IMR-90 (cell line): ENCODE measurements around the gene TSC22D3. TPM values are rescaled to one million over a fixed set of nuclear protein-coding genes. Genes with fewer than 3 reads are reported as not detected.

Experiments used
- ATAC-seq: fragments of 200-7000 bp; cut with Tn5 transposase; 2 replicates; pipeline ENCODE4 v1.9.1; 2020; ENCODE audit warnings: low read depth, mild to moderate bottlenecking, moderate library complexity
- BruUV-seq: library from RNA; stranded (reverse); fragments of 400-500 nt; replicated peaks from 2 replicates; lab custom pipeline; 2021; lab: Mats Ljungman, UMichigan
- CTCF ChIA-PET: fragments of 300-600 bp; formaldehyde crosslinking; extraction: SDS; loops from one replicate; lab custom pipeline; 2021; ENCODE audit warnings: antibody characterized with exemption; lab: Yijun Ruan, JAX
- POLR2A ChIA-PET: fragments of 300-600 bp; sonication (Branson Sonifier 250); formaldehyde crosslinking; loops from one replicate; lab custom pipeline; 2022; ENCODE audit warnings: antibody characterized with exemption; ENCODE audit not compliant: unreplicated experiment; lab: Charles Lee
- DNase-seq: peaks from one replicate; pipeline ENCODE4 v3.0.0; 2013
- H2AFZ ChIP-seq: replicated peaks from 2 replicates; pipeline ENCODE3; 2013; ENCODE audit warnings: low read length, mild to moderate bottlenecking; ENCODE audit not compliant: poor library complexity
- H2AK5ac ChIP-seq: 2 replicates; pipeline ENCODE4 v1.6.1; 2013; ENCODE audit warnings: low read depth, low read length, inconsistent platforms
- H2AK9ac ChIP-seq: replicated peaks from 2 replicates; pipeline ENCODE3; 2013; ENCODE audit warnings: mild to moderate bottlenecking, low read depth, low read length, moderate library complexity; ENCODE audit not compliant: poor library complexity
- H2BK120ac ChIP-seq: 2 replicates; pipeline ENCODE4 v1.6.1; 2013; ENCODE audit warnings: low read depth, low read length, inconsistent platforms
- H2BK15ac ChIP-seq: 3 replicates; pipeline ENCODE4 v1.6.1; 2013; ENCODE audit warnings: low read depth, low read length, inconsistent platforms
- H2BK20ac ChIP-seq: 2 replicates; pipeline ENCODE4 v1.6.1; 2013; ENCODE audit warnings: low read depth, mild to moderate bottlenecking, inconsistent platforms, low read length, moderate library complexity
- H2BK5ac ChIP-seq: 2 replicates; pipeline ENCODE4 v1.6.1; 2013; ENCODE audit warnings: mild to moderate bottlenecking, low read depth, low read length, inconsistent platforms; ENCODE audit not compliant: poor library complexity, severe bottlenecking
- H3K14ac ChIP-seq: replicated peaks from 2 replicates; pipeline ENCODE4 v1.6.1; 2013; ENCODE audit warnings: low read depth, low read length, inconsistent platforms
- H3K18ac ChIP-seq: 2 replicates; pipeline ENCODE4 v1.6.1; 2013; ENCODE audit warnings: low read depth, low read length, control low read depth
- H3K23ac ChIP-seq: 2 replicates; pipeline ENCODE4 v1.6.1; 2013; ENCODE audit warnings: low read depth, low read length, inconsistent platforms
- H3K27ac ChIP-seq: 2 replicates; pipeline ENCODE4 v1.5.1; 2013; ENCODE audit warnings: mild to moderate bottlenecking, control low read depth, low read length; ENCODE audit not compliant: insufficient read depth
- H3K27me3 ChIP-seq: 2 replicates; pipeline ENCODE4 v1.6.1; 2013; ENCODE audit warnings: low read length; ENCODE audit not compliant: control insufficient read depth, insufficient read depth
- H3K36me3 ChIP-seq: 2 replicates; pipeline ENCODE4 v1.6.1; 2013; ENCODE audit warnings: low read length, mixed read lengths; ENCODE audit not compliant: control insufficient read depth, insufficient read depth
- H3K4ac ChIP-seq: 2 replicates; pipeline ENCODE4 v1.6.1; 2013; ENCODE audit warnings: low read depth, low read length, inconsistent platforms
- H3K4me1 ChIP-seq: 2 replicates; pipeline ENCODE4 v1.6.1; 2013; ENCODE audit warnings: low read length, mixed read lengths; ENCODE audit not compliant: control insufficient read depth, insufficient read depth
- H3K4me2 ChIP-seq: 2 replicates; pipeline ENCODE4 v1.6.1; 2013; ENCODE audit warnings: low read depth, mild to moderate bottlenecking, control low read depth, low read length, moderate library complexity
- H3K4me3 ChIP-seq: 2 replicates; pipeline ENCODE4 v1.5.1; 2013; ENCODE audit warnings: low read depth, mild to moderate bottlenecking, control low read depth, low read length, moderate library complexity; ENCODE audit not compliant: insufficient read depth
- H3K56ac ChIP-seq: 2 replicates; pipeline ENCODE4 v1.6.1; 2013; ENCODE audit warnings: low read length, inconsistent platforms; ENCODE audit not compliant: insufficient read depth; ENCODE audit errors: extremely low read depth
- H3K79me1 ChIP-seq, 2 experiments: 2 replicates each; pipeline ENCODE4 v1.6.1; 2013; ENCODE audit warnings: low read length in 2 of 2, inconsistent platforms in 1 of 2, low read depth in 1 of 2
- H3K9ac ChIP-seq: 2 replicates; pipeline ENCODE4 v1.6.1; 2013; ENCODE audit warnings: low read depth, low read length, control low read depth
- H3K9me1 ChIP-seq: 2 replicates; pipeline ENCODE4 v1.6.1; 2013; ENCODE audit warnings: low read length, inconsistent platforms; ENCODE audit not compliant: insufficient read depth
- H3K9me3 ChIP-seq: 2 replicates; pipeline ENCODE4 v1.6.1; 2013; ENCODE audit warnings: low read length; ENCODE audit not compliant: control insufficient read depth, insufficient read depth
- H4K20me1 ChIP-seq: 2 replicates; pipeline ENCODE4 v1.6.1; 2013; ENCODE audit warnings: low read length, inconsistent platforms; ENCODE audit not compliant: insufficient read depth
- H4K5ac ChIP-seq: 2 replicates; pipeline ENCODE4 v1.6.1; 2013; ENCODE audit warnings: mild to moderate bottlenecking, low read depth, low read length, control low read depth
- H4K8ac ChIP-seq, 2 experiments: 2 replicates each; pipeline ENCODE4 v1.6.1; 2013; ENCODE audit warnings: low read depth in 2 of 2, low read length in 2 of 2, control low read depth in 1 of 2, inconsistent platforms in 1 of 2
- H4K91ac ChIP-seq: 2 replicates; pipeline ENCODE4 v1.6.1; 2013; ENCODE audit warnings: low read depth, low read length, inconsistent platforms; ENCODE audit not compliant: insufficient read depth
- BHLHE40 ChIP-seq: fragments of 150-350 bp; IDR thresholded peaks from 2 replicates; pipeline ENCODE4 v1.6.1; 2016; ENCODE audit warnings: mild to moderate bottlenecking, low read depth, low read length
- CHD1 ChIP-seq: IDR thresholded peaks from 2 replicates; pipeline ENCODE4 v1.6.1; 2012; ENCODE audit warnings: low read depth, low read length, improper control_type of control experiment
- ELK1 ChIP-seq: fragments of 150-350 bp; IDR thresholded peaks from 2 replicates; pipeline ENCODE4 v1.6.1; 2016; ENCODE audit warnings: low read depth, mild to moderate bottlenecking, low read length, moderate library complexity, borderline replicate concordance
- FOS ChIP-seq: fragments of 150-350 bp; IDR thresholded peaks from 2 replicates; pipeline ENCODE4 v1.6.1; 2016; ENCODE audit warnings: low read depth, low read length
- MAFK ChIP-seq: IDR thresholded peaks from 2 replicates; pipeline ENCODE4 v1.6.1; 2012; ENCODE audit warnings: low read depth, low read length, improper control_type of control experiment
- MAZ ChIP-seq: IDR thresholded peaks from 2 replicates; pipeline ENCODE4 v1.6.1; 2012; ENCODE audit warnings: low read depth, mild to moderate bottlenecking, low read length, improper control_type of control experiment, moderate library complexity, borderline replicate concordance
- NFE2L2 ChIP-seq: fragments of 150-350 bp; IDR thresholded peaks from 2 replicates; pipeline ENCODE4 v1.6.1; 2016; ENCODE audit warnings: low read depth, mild to moderate bottlenecking, low read length
- POLR2A ChIP-seq: IDR thresholded peaks from 2 replicates; pipeline ENCODE4 v1.6.1; 2012; ENCODE audit warnings: mild to moderate bottlenecking, low read depth, low read length
- RAD21 ChIP-seq: IDR thresholded peaks from 2 replicates; pipeline ENCODE4 v1.6.1; 2012; ENCODE audit warnings: low read length, improper control_type of control experiment
- RCOR1 ChIP-seq: IDR thresholded peaks from 2 replicates; pipeline ENCODE4 v1.6.1; 2012; ENCODE audit warnings: mild to moderate bottlenecking, low read length, improper control_type of control experiment; ENCODE audit not compliant: insufficient replicate concordance
- RFX5 ChIP-seq: IDR thresholded peaks from 2 replicates; pipeline ENCODE4 v1.8.0; 2012; ENCODE audit warnings: low read depth, mild to moderate bottlenecking, low read length, moderate library complexity
- SMC3 ChIP-seq: fragments of 150-350 bp; IDR thresholded peaks from 2 replicates; pipeline ENCODE4 v1.6.1; 2016; ENCODE audit warnings: low read depth, mild to moderate bottlenecking, antibody characterized with exemption, low read length, moderate library complexity
- WGBS, 2 experiments: methylation state at CpG; one replicate each; pipeline versions ENCODE4 v1.1.5 to v1.1.7; 2013; ENCODE audit warnings: missing lambda C conversion rate in 2 of 2; ENCODE audit not compliant: insufficient read length in 1 of 2; ENCODE audit errors: extremely low coverage in 2 of 2; 5-methylcytosine and 5-hydroxymethylcytosine counted together
- dilution Hi-C: fragments of 300-500 bp; cut with HindIII; formaldehyde crosslinking; loops from one replicate; pipeline ENCODE4 v1.14.3; 2018; ENCODE audit warnings: low sequenced_read_pairs; ENCODE audit not compliant: unreplicated experiment
- in situ Hi-C: fragments of 300-500 bp; cut with MboI; formaldehyde crosslinking; loops from 3 replicates; pipeline ENCODE4 v1.14.3; 2019; ENCODE audit warnings: low sequenced_read_pairs, inconsistent platforms, mixed read lengths
- intact Hi-C: fragments of 100-400 bp; cut with micrococcal nuclease; formaldehyde crosslinking; loops from 2 replicates; pipeline ENCODE4 v1.10.0; 2022
- polyA plus RNA-seq, 3 experiments: library from polyadenylated mRNA; depleted of rRNA; stranded (reverse); fragments of >200 nt; gene quantifications; 2 replicates each; pipeline ENCODE4 v1.2.3, GENCODE V29; 2012; ENCODE audit warnings: low replicate concordance in 1 of 3
- total RNA-seq: library from RNA; depleted of rRNA; stranded (reverse); fragments of >200 nt; gene quantifications from 2 replicates; pipeline ENCODE4 v1.2.3, GENCODE V29; 2012

The TSC22D3 gene
- total and polyA plus RNA-seq, 2 of the 4 experiments (the other 2 are of a cell fraction): 9.9 to 14.0 TPM

GRCh38 chrX:107707866-107708265, 67.7 kb downstream of the TSC22D3 start:
- H3K18ac ChIP-seq: no peak overlapping the region
- no peak for TF ChIP-seq RCOR1
- no peak for TF ChIP-seq POLR2A
- no peak for TF ChIP-seq MAFK
- no peak for TF ChIP-seq CHD1
- no peak for TF ChIP-seq MAZ
- TF ChIP-seq BHLHE40: no peak
- no peak for TF ChIP-seq SMC3
- TF ChIP-seq RAD21: no peak
- TF ChIP-seq ELK1: no peak
- no peak for TF ChIP-seq NFE2L2
- no peak for TF ChIP-seq RFX5
- no peak for TF ChIP-seq FOS
- no peak overlapping the region for H2AK5ac ChIP-seq
- intact Hi-C loops (no loop called here), in situ Hi-C loops (no loop called here), dilution Hi-C loops (no loop called here)
- H2BK5ac ChIP-seq: no peak overlapping the region
- no peak overlapping the region for H3K4ac ChIP-seq
- no peak overlapping the region for H3K4me3 ChIP-seq
- no peak overlapping the region for H2BK20ac ChIP-seq
- no peak for DNase-seq
- no peak overlapping the region for H4K5ac ChIP-seq
- no peak overlapping the region for H2BK120ac ChIP-seq
- no peak overlapping the region for H2AK9ac ChIP-seq
- H3K56ac ChIP-seq: no peak overlapping the region
- no peak overlapping the region for H4K91ac ChIP-seq
- H3K9me3 ChIP-seq: no peaks in the 10 kb centered on the region
- no peaks in the 10 kb centered on the region; the same call in 1 of the 2 replicates for H4K20me1 ChIP-seq
- BruUV-seq: no TSS peak
- ChIA-PET POLR2A (no interaction called here), CTCF (no interaction called here)
- no peak overlapping the region for H3K27ac ChIP-seq
- H2AFZ ChIP-seq: no peak overlapping the region
- H3K9ac ChIP-seq: no peak overlapping the region
- H3K79me1 ChIP-seq: no peaks in the 10 kb centered on the region
- peaks cover 17% of the 10 kb centered on the region for H3K27me3 ChIP-seq
- no peak for ATAC-seq
- peaks cover 6% of the 10 kb centered on the region; the same call in 1 of the 2 replicates for H3K4me1 ChIP-seq
- H3K23ac ChIP-seq: no peak overlapping the region
- H3K14ac ChIP-seq: no peak overlapping the region
- H4K8ac ChIP-seq: no peak overlapping the region
- 0 out of 2 replicates have a peak, but pooled peaks cover 4% of the 10 kb centered on the region for H3K9me1 ChIP-seq
- H3K36me3 ChIP-seq: no peaks in the 10 kb centered on the region
- WGBS, 2 experiments: 88% methylated on average over 3 of the region's 9 CpGs; no CpG with 5 or more reads in 1 of the 2 experiments
- H3K4me2 ChIP-seq: no peak overlapping the region
- H2BK15ac ChIP-seq: no peak overlapping the region
